IMR-90 (cell line): ENCODE results near the gene C16orf90. TPM values are rescaled to one million over a fixed set of nuclear protein-coding genes. Genes with fewer than 3 reads are reported as not detected.

Source experiments
- ATAC-seq: fragments of 200-7000 bp; cut with Tn5 transposase; 2 replicates; pipeline ENCODE4 v1.9.1; 2020; ENCODE audit warnings: low read depth, mild to moderate bottlenecking, moderate library complexity
- BruUV-seq: library from RNA; stranded (reverse); fragments of 400-500 nt; replicated peaks from 2 replicates; lab custom pipeline; 2021; lab: Mats Ljungman, UMichigan
- CTCF ChIA-PET: fragments of 300-600 bp; formaldehyde crosslinking; extraction: SDS; loops from one replicate; lab custom pipeline; 2021; ENCODE audit warnings: antibody characterized with exemption; lab: Yijun Ruan, JAX
- POLR2A ChIA-PET: fragments of 300-600 bp; sonication (Branson Sonifier 250); formaldehyde crosslinking; loops from one replicate; lab custom pipeline; 2022; ENCODE audit warnings: antibody characterized with exemption; ENCODE audit not compliant: unreplicated experiment; lab: Charles Lee
- DNase-seq: peaks from one replicate; pipeline ENCODE4 v3.0.0; 2013
- H2AFZ ChIP-seq: replicated peaks from 2 replicates; pipeline ENCODE3; 2013; ENCODE audit warnings: low read length, mild to moderate bottlenecking; ENCODE audit not compliant: poor library complexity
- H2AK5ac ChIP-seq: 2 replicates; pipeline ENCODE4 v1.6.1; 2013; ENCODE audit warnings: low read depth, low read length, inconsistent platforms
- H2AK9ac ChIP-seq: replicated peaks from 2 replicates; pipeline ENCODE3; 2013; ENCODE audit warnings: mild to moderate bottlenecking, low read depth, low read length, moderate library complexity; ENCODE audit not compliant: poor library complexity
- H2BK120ac ChIP-seq: 2 replicates; pipeline ENCODE4 v1.6.1; 2013; ENCODE audit warnings: low read depth, low read length, inconsistent platforms
- H2BK15ac ChIP-seq: 3 replicates; pipeline ENCODE4 v1.6.1; 2013; ENCODE audit warnings: low read depth, low read length, inconsistent platforms
- H2BK20ac ChIP-seq: 2 replicates; pipeline ENCODE4 v1.6.1; 2013; ENCODE audit warnings: low read depth, mild to moderate bottlenecking, inconsistent platforms, low read length, moderate library complexity
- H2BK5ac ChIP-seq: 2 replicates; pipeline ENCODE4 v1.6.1; 2013; ENCODE audit warnings: mild to moderate bottlenecking, low read depth, low read length, inconsistent platforms; ENCODE audit not compliant: poor library complexity, severe bottlenecking
- H3K14ac ChIP-seq: replicated peaks from 2 replicates; pipeline ENCODE4 v1.6.1; 2013; ENCODE audit warnings: low read depth, low read length, inconsistent platforms
- H3K18ac ChIP-seq: 2 replicates; pipeline ENCODE4 v1.6.1; 2013; ENCODE audit warnings: low read depth, low read length, control low read depth
- H3K23ac ChIP-seq: 2 replicates; pipeline ENCODE4 v1.6.1; 2013; ENCODE audit warnings: low read depth, low read length, inconsistent platforms
- H3K27ac ChIP-seq: 2 replicates; pipeline ENCODE4 v1.5.1; 2013; ENCODE audit warnings: mild to moderate bottlenecking, control low read depth, low read length; ENCODE audit not compliant: insufficient read depth
- H3K27me3 ChIP-seq: 2 replicates; pipeline ENCODE4 v1.6.1; 2013; ENCODE audit warnings: low read length; ENCODE audit not compliant: control insufficient read depth, insufficient read depth
- H3K36me3 ChIP-seq: 2 replicates; pipeline ENCODE4 v1.6.1; 2013; ENCODE audit warnings: low read length, mixed read lengths; ENCODE audit not compliant: control insufficient read depth, insufficient read depth
- H3K4ac ChIP-seq: 2 replicates; pipeline ENCODE4 v1.6.1; 2013; ENCODE audit warnings: low read depth, low read length, inconsistent platforms
- H3K4me1 ChIP-seq: 2 replicates; pipeline ENCODE4 v1.6.1; 2013; ENCODE audit warnings: low read length, mixed read lengths; ENCODE audit not compliant: control insufficient read depth, insufficient read depth
- H3K4me2 ChIP-seq: 2 replicates; pipeline ENCODE4 v1.6.1; 2013; ENCODE audit warnings: low read depth, mild to moderate bottlenecking, control low read depth, low read length, moderate library complexity
- H3K4me3 ChIP-seq: 2 replicates; pipeline ENCODE4 v1.5.1; 2013; ENCODE audit warnings: low read depth, mild to moderate bottlenecking, control low read depth, low read length, moderate library complexity; ENCODE audit not compliant: insufficient read depth
- H3K56ac ChIP-seq: 2 replicates; pipeline ENCODE4 v1.6.1; 2013; ENCODE audit warnings: low read length, inconsistent platforms; ENCODE audit not compliant: insufficient read depth; ENCODE audit errors: extremely low read depth
- H3K79me1 ChIP-seq, 2 experiments: 2 replicates each; pipeline ENCODE4 v1.6.1; 2013; ENCODE audit warnings: low read length in 2 of 2, inconsistent platforms in 1 of 2, low read depth in 1 of 2
- H3K9ac ChIP-seq: 2 replicates; pipeline ENCODE4 v1.6.1; 2013; ENCODE audit warnings: low read depth, low read length, control low read depth
- H3K9me1 ChIP-seq: 2 replicates; pipeline ENCODE4 v1.6.1; 2013; ENCODE audit warnings: low read length, inconsistent platforms; ENCODE audit not compliant: insufficient read depth
- H3K9me3 ChIP-seq: 2 replicates; pipeline ENCODE4 v1.6.1; 2013; ENCODE audit warnings: low read length; ENCODE audit not compliant: control insufficient read depth, insufficient read depth
- H4K20me1 ChIP-seq: 2 replicates; pipeline ENCODE4 v1.6.1; 2013; ENCODE audit warnings: low read length, inconsistent platforms; ENCODE audit not compliant: insufficient read depth
- H4K5ac ChIP-seq: 2 replicates; pipeline ENCODE4 v1.6.1; 2013; ENCODE audit warnings: mild to moderate bottlenecking, low read depth, low read length, control low read depth
- H4K8ac ChIP-seq, 2 experiments: 2 replicates each; pipeline ENCODE4 v1.6.1; 2013; ENCODE audit warnings: low read depth in 2 of 2, low read length in 2 of 2, control low read depth in 1 of 2, inconsistent platforms in 1 of 2
- H4K91ac ChIP-seq: 2 replicates; pipeline ENCODE4 v1.6.1; 2013; ENCODE audit warnings: low read depth, low read length, inconsistent platforms; ENCODE audit not compliant: insufficient read depth
- BHLHE40 ChIP-seq: fragments of 150-350 bp; IDR thresholded peaks from 2 replicates; pipeline ENCODE4 v1.6.1; 2016; ENCODE audit warnings: mild to moderate bottlenecking, low read depth, low read length
- CEBPB ChIP-seq: IDR thresholded peaks from 2 replicates; pipeline ENCODE4 v1.6.1; 2012; ENCODE audit warnings: low read depth, low read length, improper control_type of control experiment
- CHD1 ChIP-seq: IDR thresholded peaks from 2 replicates; pipeline ENCODE4 v1.6.1; 2012; ENCODE audit warnings: low read depth, low read length, improper control_type of control experiment
- CTCF ChIP-seq: conservative IDR thresholded peaks from 2 replicates; pipeline ENCODE4 v1.5.1; 2012; ENCODE audit warnings: mild to moderate bottlenecking, low read depth, low read length, improper control_type of control experiment
- ELK1 ChIP-seq: fragments of 150-350 bp; IDR thresholded peaks from 2 replicates; pipeline ENCODE4 v1.6.1; 2016; ENCODE audit warnings: low read depth, mild to moderate bottlenecking, low read length, moderate library complexity, borderline replicate concordance
- FOS ChIP-seq: fragments of 150-350 bp; IDR thresholded peaks from 2 replicates; pipeline ENCODE4 v1.6.1; 2016; ENCODE audit warnings: low read depth, low read length
- MAFK ChIP-seq: IDR thresholded peaks from 2 replicates; pipeline ENCODE4 v1.6.1; 2012; ENCODE audit warnings: low read depth, low read length, improper control_type of control experiment
- MAZ ChIP-seq: IDR thresholded peaks from 2 replicates; pipeline ENCODE4 v1.6.1; 2012; ENCODE audit warnings: low read depth, mild to moderate bottlenecking, low read length, improper control_type of control experiment, moderate library complexity, borderline replicate concordance
- MXI1 ChIP-seq: IDR thresholded peaks from 2 replicates; pipeline ENCODE4 v1.6.1; 2012; ENCODE audit warnings: low read depth, mild to moderate bottlenecking, low read length, moderate library complexity, borderline replicate concordance
- NFE2L2 ChIP-seq: fragments of 150-350 bp; IDR thresholded peaks from 2 replicates; pipeline ENCODE4 v1.6.1; 2016; ENCODE audit warnings: low read depth, mild to moderate bottlenecking, low read length
- POLR2A ChIP-seq: IDR thresholded peaks from 2 replicates; pipeline ENCODE4 v1.6.1; 2012; ENCODE audit warnings: mild to moderate bottlenecking, low read depth, low read length
- RAD21 ChIP-seq: IDR thresholded peaks from 2 replicates; pipeline ENCODE4 v1.6.1; 2012; ENCODE audit warnings: low read length, improper control_type of control experiment
- RCOR1 ChIP-seq: IDR thresholded peaks from 2 replicates; pipeline ENCODE4 v1.6.1; 2012; ENCODE audit warnings: mild to moderate bottlenecking, low read length, improper control_type of control experiment; ENCODE audit not compliant: insufficient replicate concordance
- SMC3 ChIP-seq: fragments of 150-350 bp; IDR thresholded peaks from 2 replicates; pipeline ENCODE4 v1.6.1; 2016; ENCODE audit warnings: low read depth, mild to moderate bottlenecking, antibody characterized with exemption, low read length, moderate library complexity
- USF2 ChIP-seq: fragments of 150-350 bp; IDR thresholded peaks from 2 replicates; pipeline ENCODE4 v1.6.1; 2017; ENCODE audit warnings: mild to moderate bottlenecking, antibody characterized with exemption, low read length, low read depth
- WGBS, 2 experiments: methylation state at CpG; one replicate each; pipeline versions ENCODE4 v1.1.5 to v1.1.7; 2013; ENCODE audit warnings: missing lambda C conversion rate in 2 of 2; ENCODE audit not compliant: insufficient read length in 1 of 2; ENCODE audit errors: extremely low coverage in 2 of 2; 5-methylcytosine and 5-hydroxymethylcytosine counted together
- dilution Hi-C: fragments of 300-500 bp; cut with HindIII; formaldehyde crosslinking; loops from one replicate; pipeline ENCODE4 v1.14.3; 2018; ENCODE audit warnings: low sequenced_read_pairs; ENCODE audit not compliant: unreplicated experiment
- in situ Hi-C: fragments of 300-500 bp; cut with MboI; formaldehyde crosslinking; loops from 3 replicates; pipeline ENCODE4 v1.14.3; 2019; ENCODE audit warnings: low sequenced_read_pairs, inconsistent platforms, mixed read lengths
- intact Hi-C: fragments of 100-400 bp; cut with micrococcal nuclease; formaldehyde crosslinking; loops from 2 replicates; pipeline ENCODE4 v1.10.0; 2022
- polyA plus RNA-seq, 3 experiments: library from polyadenylated mRNA; depleted of rRNA; stranded (reverse); fragments of >200 nt; gene quantifications; 2 replicates each; pipeline ENCODE4 v1.2.3, GENCODE V29; 2012; ENCODE audit warnings: low replicate concordance in 1 of 3
- total RNA-seq: library from RNA; depleted of rRNA; stranded (reverse); fragments of >200 nt; gene quantifications from 2 replicates; pipeline ENCODE4 v1.2.3, GENCODE V29; 2012

C16orf90 gene
- total and polyA plus RNA-seq, 2 of the 4 experiments (the other 2 are of a cell fraction): not detected

- no peak overlapping the region for H2BK20ac ChIP-seq
- no peak overlapping the region for H2BK120ac ChIP-seq
- TF ChIP-seq USF2: no peak
- no peak for TF ChIP-seq MXI1
- no peak for TF ChIP-seq CHD1
- TF ChIP-seq RCOR1: no peak
- no peak for TF ChIP-seq BHLHE40
- TF ChIP-seq MAZ: no peak
- no peak for TF ChIP-seq RAD21
- TF ChIP-seq NFE2L2: no peak
- TF ChIP-seq FOS: no peak
- no peak for TF ChIP-seq MAFK
- TF ChIP-seq CTCF: no peak
- no peak for TF ChIP-seq ELK1
- no peak for TF ChIP-seq CEBPB
- TF ChIP-seq SMC3: no peak
- no peak for TF ChIP-seq POLR2A
- no peak overlapping the region for H3K56ac ChIP-seq
- H3K27me3 ChIP-seq: no peaks in the 10 kb centered on the region
- no peak overlapping the region for H3K27ac ChIP-seq
- no peak overlapping the region for H3K18ac ChIP-seq
- dilution Hi-C loops (no loop called here), in situ Hi-C loops (no loop called here), intact Hi-C loops (no loop called here)
- H4K20me1 ChIP-seq: no peaks in the 10 kb centered on the region
- H3K4me2 ChIP-seq: no peak overlapping the region
- WGBS, 2 experiments: 100% methylated on average over 3 of the region's 10 CpGs; no CpG with 5 or more reads in 1 of the 2 experiments
- H3K4me1 ChIP-seq: no peaks in the 10 kb centered on the region
- no peak overlapping the region for H3K9ac ChIP-seq
- no peak overlapping the region for H2AK9ac ChIP-seq
- DNase-seq (no peak), ATAC-seq (no peak)
- H4K91ac ChIP-seq: no peak overlapping the region
- no peak overlapping the region for H4K8ac ChIP-seq
- no peak overlapping the region for H4K5ac ChIP-seq
- ChIA-PET CTCF (no interaction called here), POLR2A (no interaction called here)
- no peak overlapping the region for H2BK5ac ChIP-seq
- no peak overlapping the region for H3K14ac ChIP-seq
- no peak overlapping the region for H3K23ac ChIP-seq
- peaks cover 7% of the 10 kb centered on the region; the same call in 1 of the 2 replicates for H3K36me3 ChIP-seq
- no peak overlapping the region for H2BK15ac ChIP-seq
- no peak overlapping the region for H2AFZ ChIP-seq
- BruUV-seq: no TSS peak
- no peak overlapping the region for H3K4ac ChIP-seq
- no peaks in the 10 kb centered on the region for H3K79me1 ChIP-seq
- H3K9me3 ChIP-seq: no peaks in the 10 kb centered on the region
- no peak overlapping the region for H3K4me3 ChIP-seq
- no peak overlapping the region for H2AK5ac ChIP-seq
- peaks cover 3% of the 10 kb centered on the region; the same call in 1 of the 2 replicates for H3K9me1 ChIP-seq
Observed at GRCh38 chr16:3492356-3492755, 2.9 kb downstream of the C16orf90 start.
